Stimulated activated CD8-positive, alpha-beta memory T cell treated with anti-CD3 and anti-CD28 coated beads, Interleukin-12 subunit alpha, Interleukin-12 subunit beta, amount 100 ng/mL, for 24 hours (primary cell): Measurements from ENCODE around the gene YTHDC1.
"Not testable (repeated sequence)": the region's sequence is repeated elsewhere in the genome, so short reads cannot be mapped to it uniquely, and the experiment has no call there.

Experiments
- DNase-seq: peaks from one replicate; pipeline ENCODE4 v3.0.0-alpha.2; 2020; ENCODE audit errors: extremely low read depth

YTHDC1 gene

GRCh38 chr4:68291256-68291655 lies 58.6 kb downstream of the YTHDC1 start:
- DNase-seq, result no peak

- no peak for DNase-seq
Measured at GRCh38 chr4:68288393-68288740, 61.5 kb downstream of the YTHDC1 start.

- no peak for DNase-seq
Measured at GRCh38 chr4:68287704-68288392, 62.0 kb downstream of the YTHDC1 start.

- no peak for DNase-seq
Measured at GRCh38 chr4:68283714-68284113, 66.2 kb downstream of the YTHDC1 start.

GRCh38 chr4:68283095-68283494 lies 66.8 kb downstream of the YTHDC1 start:
- DNase-seq, result no peak

- not testable (repeated sequence) for DNase-seq
Measured at GRCh38 chr4:68281796-68282740, 67.8 kb downstream of the YTHDC1 start.

GRCh38 chr4:68278029-68278428 lies 71.9 kb downstream of the YTHDC1 start:
- DNase-seq, result no peak

- no peak for DNase-seq
Measured at GRCh38 chr4:68277627-68278026, 72.3 kb downstream of the YTHDC1 start.

GRCh38 chr4:68272860-68273259 lies 77.0 kb downstream of the YTHDC1 start:
- no peak for DNase-seq

- no peak for DNase-seq
Measured at GRCh38 chr4:68272380-68272779, 77.5 kb downstream of the YTHDC1 start.

- no peak for DNase-seq
Measured at GRCh38 chr4:68271851-68272357, 78.0 kb downstream of the YTHDC1 start.

GRCh38 chr4:68267433-68267944 lies 82.4 kb downstream of the YTHDC1 start:
- DNase-seq, result no peak

GRCh38 chr4:68264875-68265565 lies 84.9 kb downstream of the YTHDC1 start:
- DNase-seq, result no peak
